GM12865 (cell line): ENCODE data around the gene GPR61.

Experiments
- DNase-seq: peaks from one replicate; pipeline ENCODE4 v3.0.0; 2010; ENCODE audit warnings: low read depth
- H3K4me3 ChIP-seq: 2 replicates; pipeline ENCODE4 v1.5.1; 2011; ENCODE audit warnings: mild to moderate bottlenecking, low read depth, low read length, control low read depth
- TF ChIP-seq, protein P1 (sequence below): IDR thresholded peaks from 2 replicates; pipeline ENCODE4 v1.5.1; 2011; ENCODE audit warnings: low read length, control low read depth, low read depth, inconsistent platforms; ENCODE audit not compliant: insufficient read depth; ENCODE audit errors: missing control alignments

The GPR61 gene

DNA sequence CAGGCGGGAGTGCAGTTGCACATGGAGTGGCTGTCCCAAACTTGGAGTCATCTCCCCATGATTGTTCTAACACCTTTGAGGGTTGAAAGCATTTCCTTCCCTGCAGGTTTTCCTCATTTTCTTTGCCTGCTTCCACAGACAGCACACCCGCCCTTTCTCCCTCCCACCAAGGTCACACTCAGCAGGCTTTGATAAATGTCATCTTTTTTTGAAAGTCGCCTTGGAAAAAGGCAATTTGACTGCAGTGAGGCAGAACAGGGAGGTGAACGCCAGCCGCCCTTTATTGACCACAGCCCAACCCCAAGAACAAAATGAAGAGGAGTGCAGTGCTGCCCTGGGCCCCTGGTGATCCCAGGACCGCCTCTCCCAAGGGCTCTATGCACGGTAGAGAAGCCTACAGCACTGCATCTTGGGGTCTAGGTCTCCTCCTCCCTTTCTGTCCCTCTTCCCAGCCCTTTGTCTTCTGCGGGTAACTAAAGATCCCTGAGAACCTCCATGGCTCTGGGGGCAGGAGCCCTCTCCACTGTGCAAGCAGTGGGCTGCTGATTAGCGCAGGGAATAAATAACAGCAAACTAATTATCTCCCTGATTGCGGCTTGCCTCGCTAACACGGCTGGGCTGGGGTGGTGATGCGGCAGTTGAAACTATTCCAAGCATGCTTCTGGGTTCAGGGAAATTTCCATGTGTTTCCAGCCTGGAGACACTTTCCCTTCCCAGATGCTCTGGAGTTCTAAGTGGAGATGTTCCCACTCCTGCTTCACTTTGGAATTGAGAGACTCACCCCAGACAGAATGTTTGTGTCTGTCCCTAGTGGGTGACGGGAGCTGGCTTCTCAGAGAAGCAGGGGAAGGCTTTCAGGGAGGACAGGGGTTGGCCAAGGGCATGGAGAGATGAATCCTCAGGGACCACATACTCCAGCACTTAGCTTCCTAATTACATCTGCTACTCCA is 18.4 kb upstream of the GPR61 start:
- DNase-seq: no peak
- no peak overlapping the region for H3K4me3 ChIP-seq
- TF ChIP-seq, protein P1, sequence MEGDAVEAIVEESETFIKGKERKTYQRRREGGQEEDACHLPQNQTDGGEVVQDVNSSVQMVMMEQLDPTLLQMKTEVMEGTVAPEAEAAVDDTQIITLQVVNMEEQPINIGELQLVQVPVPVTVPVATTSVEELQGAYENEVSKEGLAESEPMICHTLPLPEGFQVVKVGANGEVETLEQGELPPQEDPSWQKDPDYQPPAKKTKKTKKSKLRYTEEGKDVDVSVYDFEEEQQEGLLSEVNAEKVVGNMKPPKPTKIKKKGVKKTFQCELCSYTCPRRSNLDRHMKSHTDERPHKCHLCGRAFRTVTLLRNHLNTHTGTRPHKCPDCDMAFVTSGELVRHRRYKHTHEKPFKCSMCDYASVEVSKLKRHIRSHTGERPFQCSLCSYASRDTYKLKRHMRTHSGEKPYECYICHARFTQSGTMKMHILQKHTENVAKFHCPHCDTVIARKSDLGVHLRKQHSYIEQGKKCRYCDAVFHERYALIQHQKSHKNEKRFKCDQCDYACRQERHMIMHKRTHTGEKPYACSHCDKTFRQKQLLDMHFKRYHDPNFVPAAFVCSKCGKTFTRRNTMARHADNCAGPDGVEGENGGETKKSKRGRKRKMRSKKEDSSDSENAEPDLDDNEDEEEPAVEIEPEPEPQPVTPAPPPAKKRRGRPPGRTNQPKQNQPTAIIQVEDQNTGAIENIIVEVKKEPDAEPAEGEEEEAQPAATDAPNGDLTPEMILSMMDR: no peak

GRCh38 chr1:109522026-109522425 is 17.6 kb upstream of the GPR61 start:
- TF ChIP-seq, protein P1: no peak
- no peak overlapping the region for H3K4me3 ChIP-seq
- no peak for DNase-seq

DNA sequence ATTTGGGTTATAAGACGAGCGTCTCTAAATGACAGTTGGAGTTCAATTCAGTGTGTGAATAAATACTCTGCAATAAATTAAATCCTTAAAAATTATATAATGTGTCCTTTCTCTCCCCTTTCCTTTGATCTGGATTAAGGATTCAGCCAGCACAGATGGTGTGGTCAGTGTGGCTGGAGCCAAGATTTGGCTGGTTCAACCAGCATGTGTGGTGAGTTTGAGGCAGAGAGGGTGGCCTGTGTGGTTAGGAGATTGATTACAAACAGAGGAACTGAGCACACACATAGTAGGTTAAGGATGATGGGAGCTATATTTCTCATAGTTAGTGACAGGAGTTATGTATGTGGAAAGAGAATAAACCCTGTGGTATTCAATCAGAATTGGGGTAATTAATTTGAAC is 16.0 kb upstream of the GPR61 start:
- no peak for DNase-seq
- no peak overlapping the region for H3K4me3 ChIP-seq
- TF ChIP-seq, protein P1: no peak

- TF ChIP-seq, protein P1: no peak
- H3K4me3 ChIP-seq: no peak overlapping the region
- peak; percentile 75 for DNase-seq
Measured at GRCh38 chr1:109527098-109527811, 12.4 kb upstream of the GPR61 start.

DNA sequence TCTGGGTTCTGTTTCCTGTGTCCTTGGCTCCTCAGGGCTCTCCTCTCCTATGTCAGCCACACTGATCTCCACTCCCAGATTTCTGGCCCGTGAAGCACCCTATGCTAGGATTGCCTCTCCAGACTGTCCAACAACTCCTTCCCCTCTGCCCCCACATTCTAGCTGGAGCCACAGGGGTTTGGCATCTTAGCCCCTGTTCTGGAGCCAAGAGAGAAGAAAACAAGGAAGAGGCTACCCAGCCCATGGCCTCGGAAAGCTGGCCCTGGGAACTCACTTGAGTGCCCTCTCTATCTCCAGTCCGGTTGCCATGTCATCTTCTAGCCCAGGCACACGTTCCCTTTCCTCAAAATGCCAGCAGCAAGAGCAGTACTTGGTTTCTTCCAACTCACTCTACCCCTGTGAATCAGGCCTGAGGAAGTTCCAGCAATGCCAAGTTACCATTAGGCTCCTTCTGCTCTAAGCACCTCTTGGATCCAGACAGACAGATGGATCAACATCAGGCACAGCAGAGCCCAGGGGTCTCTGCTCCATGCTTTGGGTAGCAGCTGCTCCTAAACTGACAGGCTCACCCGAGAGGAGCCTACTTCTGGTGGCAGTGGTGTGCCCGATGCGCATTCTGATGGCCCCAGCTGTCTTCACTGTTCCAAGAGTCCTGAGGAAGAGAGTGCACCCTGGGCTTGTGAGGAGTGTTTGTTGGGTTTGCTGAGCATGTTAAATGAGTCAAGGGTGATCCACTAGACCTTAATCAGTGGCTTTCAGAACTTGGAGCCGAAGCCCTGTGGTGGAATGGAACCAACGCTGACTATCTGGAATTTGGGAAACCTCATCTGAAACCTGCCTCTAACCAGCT is 11.6 kb upstream of the GPR61 start:
- TF ChIP-seq, protein P1: no peak
- no peak overlapping the region for H3K4me3 ChIP-seq
- no peak for DNase-seq

DNA sequence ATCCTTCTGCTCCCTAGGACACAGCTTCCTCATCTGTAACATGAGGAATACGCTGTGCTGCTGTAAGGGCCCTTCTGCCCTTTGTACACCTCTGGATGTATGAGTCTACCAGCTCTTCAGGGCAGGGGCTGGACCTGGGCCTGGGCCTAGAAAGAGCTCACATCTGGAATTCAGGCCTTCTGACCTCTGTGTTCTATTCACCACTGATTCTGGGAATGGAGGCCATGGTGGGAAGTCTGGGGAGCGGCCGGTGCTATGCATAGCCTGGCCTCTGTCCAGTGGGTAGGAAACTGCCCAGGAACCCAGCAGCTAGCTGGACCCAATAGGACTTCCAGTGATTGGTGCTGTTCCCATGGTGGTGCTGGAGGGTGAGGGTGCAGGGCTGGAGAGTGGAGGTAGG is 11.0 kb upstream of the GPR61 start:
- TF ChIP-seq, protein P1: no peak
- DNase-seq: no peak
- H3K4me3 ChIP-seq: no peak overlapping the region
